ENCODE measurements around the gene CACNA2D3. TPM values are rescaled to one million over a fixed set of nuclear protein-coding genes. Genes with fewer than 3 reads are reported as not detected.

Gene CACNA2D3
- total RNA-seq, 1 donor from 2014 or later, result 0.70 TPM

DNA sequence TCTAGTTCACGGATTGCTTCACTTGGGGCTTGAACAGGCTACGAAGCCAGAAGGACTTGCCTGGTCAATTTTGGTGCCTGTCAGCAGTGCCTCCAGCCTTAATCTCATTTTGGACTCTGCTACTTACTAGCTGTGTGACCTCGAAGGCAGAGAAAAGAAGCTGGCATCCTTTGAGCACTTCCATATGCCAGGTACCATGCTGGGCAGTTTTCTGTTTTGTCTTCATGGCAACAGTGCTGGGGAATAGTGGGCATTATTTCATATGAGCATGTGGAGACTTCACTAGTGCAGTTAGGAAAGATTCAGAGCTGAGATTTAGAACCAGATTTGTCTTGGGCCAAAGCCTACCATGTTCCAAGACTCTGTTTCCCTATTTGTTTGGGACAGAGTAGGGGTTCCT lies 713.3 kb downstream of the CACNA2D3 start:
- Histone ChIP-seq H3K27ac (ENCODE audit: low read depth, low read length) (no peak overlapping the region), H3K9ac (ENCODE audit: low read length) (no peak overlapping the region), H3K79me2 (ENCODE audit: insufficient read depth, low read length) (no peaks in the 10 kb centered on the region), H3K4me3 (ENCODE audit: insufficient read depth, low read depth, low read length) (no peak overlapping the region), H3K9me3 (ENCODE audit: insufficient read depth, low read depth, low read length) (no peaks in the 10 kb centered on the region), H3K27me3 (ENCODE audit: insufficient read depth, low read length) (no peaks in the 10 kb centered on the region), H3K4me1 (ENCODE audit: insufficient read depth, low read length) (peaks cover 3% of the 10 kb centered on the region), H3K36me3 (ENCODE audit: insufficient read depth, low read length) (no peaks in the 10 kb centered on the region), H4K20me1 (ENCODE audit: insufficient read depth, low read length) (no peaks in the 10 kb centered on the region), H3K4me2 (ENCODE audit: low read length) (no peak overlapping the region), H2AFZ (ENCODE audit: low read depth, low read length) (no peak overlapping the region)
- H3K36me3 Mint-ChIP-seq (ENCODE audit: low read depth, unreplicated experiment), result no peaks in the 10 kb centered on the region
- H3K27ac Mint-ChIP-seq (ENCODE audit: unreplicated experiment), result no peak overlapping the region
- H3K27me3 Mint-ChIP-seq (ENCODE audit: low read depth, unreplicated experiment), result peaks cover 3% of the 10 kb centered on the region
- H3K4me3 Mint-ChIP-seq (ENCODE audit: unreplicated experiment), result no peak overlapping the region
- TF ChIP-seq, protein P1, sequence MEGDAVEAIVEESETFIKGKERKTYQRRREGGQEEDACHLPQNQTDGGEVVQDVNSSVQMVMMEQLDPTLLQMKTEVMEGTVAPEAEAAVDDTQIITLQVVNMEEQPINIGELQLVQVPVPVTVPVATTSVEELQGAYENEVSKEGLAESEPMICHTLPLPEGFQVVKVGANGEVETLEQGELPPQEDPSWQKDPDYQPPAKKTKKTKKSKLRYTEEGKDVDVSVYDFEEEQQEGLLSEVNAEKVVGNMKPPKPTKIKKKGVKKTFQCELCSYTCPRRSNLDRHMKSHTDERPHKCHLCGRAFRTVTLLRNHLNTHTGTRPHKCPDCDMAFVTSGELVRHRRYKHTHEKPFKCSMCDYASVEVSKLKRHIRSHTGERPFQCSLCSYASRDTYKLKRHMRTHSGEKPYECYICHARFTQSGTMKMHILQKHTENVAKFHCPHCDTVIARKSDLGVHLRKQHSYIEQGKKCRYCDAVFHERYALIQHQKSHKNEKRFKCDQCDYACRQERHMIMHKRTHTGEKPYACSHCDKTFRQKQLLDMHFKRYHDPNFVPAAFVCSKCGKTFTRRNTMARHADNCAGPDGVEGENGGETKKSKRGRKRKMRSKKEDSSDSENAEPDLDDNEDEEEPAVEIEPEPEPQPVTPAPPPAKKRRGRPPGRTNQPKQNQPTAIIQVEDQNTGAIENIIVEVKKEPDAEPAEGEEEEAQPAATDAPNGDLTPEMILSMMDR (IDR thresholded peaks at IDR 0.05; ENCODE audit: insufficient read depth, low read depth, low read length), result no peak
- no peak for TF ChIP-seq EZH2 (IDR thresholded peaks at IDR 0.05; ENCODE audit: insufficient read depth, low read length)
- no peaks in the 10 kb centered on the region for H3K9me3 Mint-ChIP-seq (ENCODE audit: unreplicated experiment)
- DNase-seq (ENCODE audit: low read depth) (no peak), FAIRE-seq (no peak)
- no peaks in the 10 kb centered on the region for H3K4me1 Mint-ChIP-seq (ENCODE audit: low read depth, unreplicated experiment)

DNA sequence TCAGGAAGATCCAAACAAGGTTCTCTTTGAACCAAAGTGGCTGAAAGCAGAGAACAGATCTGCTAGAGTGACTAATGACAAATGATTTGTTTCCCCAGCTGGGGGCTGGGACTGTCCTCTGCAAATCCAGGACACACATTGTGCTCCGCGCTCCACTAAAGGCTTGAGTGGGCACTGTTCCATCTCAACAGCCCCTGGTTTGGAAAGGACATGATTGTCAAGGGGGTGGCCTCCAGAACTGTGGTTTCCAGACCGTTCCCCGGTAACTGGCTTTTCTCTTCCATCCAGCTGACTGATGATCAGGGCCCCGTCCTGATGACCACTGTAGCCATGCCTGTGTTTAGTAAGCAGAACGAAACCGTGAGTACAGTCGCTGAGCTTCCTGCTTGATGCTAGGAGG lies 714.5 kb downstream of the CACNA2D3 start:
- Mint-ChIP-seq H3K9me3 (ENCODE audit: unreplicated experiment) (no peaks in the 10 kb centered on the region), H3K4me3 (ENCODE audit: unreplicated experiment) (no peak overlapping the region), H3K27ac (ENCODE audit: unreplicated experiment) (no peak overlapping the region), H3K36me3 (ENCODE audit: low read depth, unreplicated experiment) (no peaks in the 10 kb centered on the region), H3K4me1 (ENCODE audit: low read depth, unreplicated experiment) (peaks cover 4% of the 10 kb centered on the region), H3K27me3 (ENCODE audit: low read depth, unreplicated experiment) (peaks cover 3% of the 10 kb centered on the region)
- H3K9ac ChIP-seq (ENCODE audit: low read length), result peak overlapping the region; percentile 29
- peak overlapping the region; percentile 48 for H3K4me2 ChIP-seq (ENCODE audit: low read length)
- H3K27me3 ChIP-seq (ENCODE audit: insufficient read depth, low read length), result no peaks in the 10 kb centered on the region
- TF ChIP-seq, protein P1 (IDR thresholded peaks at IDR 0.05; ENCODE audit: insufficient read depth, low read depth, low read length), result no peak
- no peak for TF ChIP-seq EZH2 (IDR thresholded peaks at IDR 0.05; ENCODE audit: insufficient read depth, low read length)
- no peaks in the 10 kb centered on the region for H3K9me3 ChIP-seq (ENCODE audit: insufficient read depth, low read depth, low read length)
- no peak overlapping the region for H3K27ac ChIP-seq (ENCODE audit: low read depth, low read length)
- H2AFZ ChIP-seq (ENCODE audit: low read depth, low read length), result peak overlapping the region; percentile 75
- no peaks in the 10 kb centered on the region for H3K79me2 ChIP-seq (ENCODE audit: insufficient read depth, low read length)
- H3K4me3 ChIP-seq (ENCODE audit: insufficient read depth, low read depth, low read length), result no peak overlapping the region
- H3K4me1 ChIP-seq (ENCODE audit: insufficient read depth, low read length), result peaks cover 3% of the 10 kb centered on the region
- H4K20me1 ChIP-seq (ENCODE audit: insufficient read depth, low read length), result no peaks in the 10 kb centered on the region
- H3K36me3 ChIP-seq (ENCODE audit: insufficient read depth, low read length), result no peaks in the 10 kb centered on the region
- DNase-seq (ENCODE audit: low read depth), result no peak
- no peak for FAIRE-seq

DNA sequence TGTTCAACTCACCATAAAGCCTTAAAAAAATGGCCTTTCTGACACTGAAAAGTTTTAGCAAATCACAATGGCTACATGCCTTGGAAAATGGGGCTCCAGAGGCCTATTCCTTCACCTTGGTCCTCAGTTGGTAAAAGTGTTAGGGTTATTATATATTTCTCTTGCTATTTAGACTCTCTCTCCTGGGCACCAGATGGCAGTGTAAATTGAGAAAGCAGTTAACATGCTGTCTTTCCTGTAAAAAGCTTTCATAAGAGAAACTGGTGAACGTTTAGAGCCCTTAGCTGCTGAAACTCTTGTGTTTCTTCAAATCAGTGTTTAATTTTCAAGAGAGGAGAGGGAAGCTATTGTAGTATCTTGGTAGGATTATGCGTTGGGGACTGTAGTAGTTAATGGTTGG lies 715.6 kb downstream of the CACNA2D3 start:
- Mint-ChIP-seq H3K27me3 (ENCODE audit: low read depth, unreplicated experiment) (peaks cover 3% of the 10 kb centered on the region), H3K36me3 (ENCODE audit: low read depth, unreplicated experiment) (no peaks in the 10 kb centered on the region), H3K4me1 (ENCODE audit: low read depth, unreplicated experiment) (peaks cover 4% of the 10 kb centered on the region), H3K27ac (ENCODE audit: unreplicated experiment) (no peak overlapping the region), H3K9me3 (ENCODE audit: unreplicated experiment) (no peaks in the 10 kb centered on the region), H3K4me3 (ENCODE audit: unreplicated experiment) (no peak overlapping the region)
- DNase-seq (ENCODE audit: low read depth) (no peak), FAIRE-seq (no peak)
- Histone ChIP-seq H3K4me1 (ENCODE audit: insufficient read depth, low read length) (peaks cover 3% of the 10 kb centered on the region), H3K27ac (ENCODE audit: low read depth, low read length) (no peak overlapping the region), H2AFZ (ENCODE audit: low read depth, low read length) (no peak overlapping the region), H4K20me1 (ENCODE audit: insufficient read depth, low read length) (no peaks in the 10 kb centered on the region), H3K9me3 (ENCODE audit: insufficient read depth, low read depth, low read length) (no peaks in the 10 kb centered on the region), H3K27me3 (ENCODE audit: insufficient read depth, low read length) (no peaks in the 10 kb centered on the region), H3K36me3 (ENCODE audit: insufficient read depth, low read length) (no peaks in the 10 kb centered on the region), H3K9ac (ENCODE audit: low read length) (no peak overlapping the region), H3K79me2 (ENCODE audit: insufficient read depth, low read length) (no peaks in the 10 kb centered on the region), H3K4me2 (ENCODE audit: low read length) (no peak overlapping the region), H3K4me3 (ENCODE audit: insufficient read depth, low read depth, low read length) (no peak overlapping the region)
- TF ChIP-seq EZH2 (IDR thresholded peaks at IDR 0.05; ENCODE audit: insufficient read depth, low read length), result no peak
- TF ChIP-seq, protein P1 (IDR thresholded peaks at IDR 0.05; ENCODE audit: insufficient read depth, low read depth, low read length), result peak; percentile 34
